ENCODE measurements around the gene SERGEF. TPM values are rescaled to one million over a fixed set of nuclear protein-coding genes. Genes with fewer than 3 reads are reported as not detected.
A peak's percentile ranks its signal among the peaks of the same experiment; 100 is the strongest.

The SERGEF gene
- total and polyA plus RNA-seq, 7 experiments from 2014 or later, result 35.0 to 93.5 (median 53.7) TPM

DNA sequence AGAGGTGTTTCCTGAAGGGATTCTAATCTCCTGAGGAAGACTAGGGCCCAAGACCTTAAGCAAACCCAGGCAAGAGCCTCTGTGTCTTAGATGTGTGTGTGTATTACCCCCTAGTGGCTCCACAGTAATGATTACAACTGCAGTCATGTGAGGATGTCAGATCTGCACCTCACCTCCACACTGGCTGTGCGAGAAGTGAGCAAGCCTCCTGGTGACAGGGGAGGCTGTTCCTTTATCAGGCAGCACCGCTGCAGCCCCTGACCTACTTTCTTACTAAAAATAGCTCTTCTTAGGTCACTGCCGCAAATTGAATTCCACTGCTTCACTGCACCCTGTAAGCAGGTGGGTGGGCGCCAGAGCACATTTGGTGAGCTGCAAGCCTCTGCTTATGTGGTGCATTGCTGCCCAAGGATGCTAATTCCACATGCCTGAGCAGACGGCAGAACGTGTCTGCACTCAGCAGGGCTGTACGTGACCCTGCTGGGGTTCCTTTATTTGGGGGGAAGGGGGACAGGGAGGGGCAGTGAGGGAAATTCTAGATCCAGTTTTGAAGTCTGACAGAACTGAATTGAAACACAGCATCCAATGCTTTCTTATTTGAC is 165.9 kb downstream of the SERGEF start:
- intact Hi-C loops (cut with micrococcal nuclease), result no loop called here
- H3K9me3 Mint-ChIP-seq, result no peaks in the 10 kb centered on the region
- H3K4me3 Mint-ChIP-seq, result no peak overlapping the region
- peaks cover 0 to 17% (median 0%) of the 10 kb centered on the region in 3 experiments for H3K36me3 ChIP-seq (ENCODE audit: control insufficient read depth in 2 of 3, insufficient read depth in 3 of 3, low read length in 3 of 3)
- peaks cover 0 to 2% (median 0%) of the 10 kb centered on the region in 7 donors for H3K4me1 Mint-ChIP-seq
- H3K27ac ChIP-seq (ENCODE audit: low read depth, low read length), result no peak overlapping the region
- no peaks in the 10 kb centered on the region for H3K9me3 ChIP-seq (ENCODE audit: control insufficient read depth in 2 of 3, low read length in 3 of 3)
- ChIA-PET CTCF (no interaction called here), POLR2A (no interaction called here)
- DNase-seq, result no peak
- H3K4me1 ChIP-seq (ENCODE audit: control insufficient read depth in 2 of 2, insufficient read depth in 2 of 2, low read length in 2 of 2), result no peaks in the 10 kb centered on the region
- no peak for ATAC-seq
- no peak overlapping the region for H3K4me3 ChIP-seq (ENCODE audit: low read length)
- H3K27ac Mint-ChIP-seq, result peak overlapping the region in 1 of 9 donors; percentile 21
- H3K27me3 Mint-ChIP-seq, result no peaks in the 10 kb centered on the region
- H3K27me3 ChIP-seq (ENCODE audit: control insufficient read depth in 2 of 2, insufficient read depth in 2 of 2, low read length in 2 of 2), result no peaks in the 10 kb centered on the region
- H3K36me3 Mint-ChIP-seq, result peaks cover 0 to 62% (median 45%) of the 10 kb centered on the region in 5 donors

GRCh38 chr11:17845431-17845881 is 167.4 kb downstream of the SERGEF start:
- Mint-ChIP-seq H3K36me3 (peaks cover 0 to 57% (median 37%) of the 10 kb centered on the region in 5 donors), H3K4me1 (peaks cover 0 to 3% (median 0%) of the 10 kb centered on the region in 7 donors), H3K9me3 (no peaks in the 10 kb centered on the region), H3K4me3 (no peak overlapping the region), H3K27ac (no peak overlapping the region), H3K27me3 (no peaks in the 10 kb centered on the region)
- H3K9me3 ChIP-seq (ENCODE audit: control insufficient read depth in 2 of 3, low read length in 3 of 3), result no peaks in the 10 kb centered on the region
- DNase-seq (no peak), ATAC-seq (no peak)
- intact Hi-C loops (cut with micrococcal nuclease), result no loop called here
- no peak overlapping the region for H3K4me3 ChIP-seq (ENCODE audit: low read length)
- ChIA-PET CTCF (no interaction called here), POLR2A (no interaction called here)
- no peaks in the 10 kb centered on the region for H3K27me3 ChIP-seq (ENCODE audit: control insufficient read depth in 2 of 2, insufficient read depth in 2 of 2, low read length in 2 of 2)
- no peaks in the 10 kb centered on the region for H3K4me1 ChIP-seq (ENCODE audit: control insufficient read depth in 2 of 2, insufficient read depth in 2 of 2, low read length in 2 of 2)
- H3K36me3 ChIP-seq (ENCODE audit: control insufficient read depth in 2 of 3, insufficient read depth in 3 of 3, low read length in 3 of 3), result peaks cover 0 to 17% (median 0%) of the 10 kb centered on the region in 3 experiments
- no peak overlapping the region for H3K27ac ChIP-seq (ENCODE audit: low read depth, low read length)

DNA sequence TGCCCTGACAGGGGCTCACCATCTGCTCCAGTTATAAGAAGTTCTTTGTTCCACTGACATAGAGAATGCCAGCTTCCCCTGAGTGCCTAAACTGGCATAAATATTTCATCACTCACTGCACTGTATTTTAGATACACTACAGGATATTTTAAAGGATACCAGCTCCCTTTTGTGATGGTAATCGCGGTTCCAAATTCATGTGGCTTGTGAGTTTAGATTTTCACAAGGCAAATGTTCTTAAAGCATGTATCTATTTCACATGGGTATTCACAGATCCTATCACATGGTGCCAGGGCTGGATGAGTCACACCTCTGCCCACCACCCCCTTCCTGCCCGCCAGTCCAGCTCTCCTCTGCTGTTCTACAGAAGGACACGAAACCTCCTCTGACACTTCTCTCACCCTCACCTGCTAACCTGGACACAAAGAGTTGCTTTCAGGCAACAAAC is 172.7 kb downstream of the SERGEF start:
- DNase-seq, result no peak
- intact Hi-C loops (cut with micrococcal nuclease), result no loop called here

GRCh38 chr11:17839450-17839849 is 173.4 kb downstream of the SERGEF start:
- Histone ChIP-seq H3K4me3 (ENCODE audit: low read length) (no peak overlapping the region), H3K4me1 (ENCODE audit: control insufficient read depth in 2 of 2, insufficient read depth in 2 of 2, low read length in 2 of 2) (no peaks in the 10 kb centered on the region), H3K27me3 (ENCODE audit: control insufficient read depth in 2 of 2, insufficient read depth in 2 of 2, low read length in 2 of 2) (no peaks in the 10 kb centered on the region), H3K27ac (ENCODE audit: low read depth, low read length) (no peak overlapping the region), H3K9me3 (ENCODE audit: control insufficient read depth in 2 of 3, low read length in 3 of 3) (no peaks in the 10 kb centered on the region), H3K36me3 (ENCODE audit: control insufficient read depth in 2 of 3, insufficient read depth in 3 of 3, low read length in 3 of 3) (peaks cover 0 to 5% (median 0%) of the 10 kb centered on the region in 3 experiments)
- H3K27ac Mint-ChIP-seq, result no peak overlapping the region
- peaks cover 0 to 1% (median 0%) of the 10 kb centered on the region in 11 donors for H3K9me3 Mint-ChIP-seq
- intact Hi-C loops (cut with micrococcal nuclease), result no loop called here
- H3K4me3 Mint-ChIP-seq, result no peak overlapping the region
- DNase-seq (no peak), ATAC-seq (no peak)
- H3K4me1 Mint-ChIP-seq, result peaks cover 0 to 6% (median 0%) of the 10 kb centered on the region in 7 donors
- peaks cover 0 to 49% (median 27%) of the 10 kb centered on the region in 5 donors for H3K36me3 Mint-ChIP-seq
- no peaks in the 10 kb centered on the region for H3K27me3 Mint-ChIP-seq
- CTCF ChIA-PET, result no interaction called here
- POLR2A ChIA-PET, result no interaction called here

More for the DNA sequence above, 172.7 kb downstream of the SERGEF start:
- H3K9me3 Mint-ChIP-seq, result peaks cover 0 to 1% (median 0%) of the 10 kb centered on the region in 11 donors
- ATAC-seq, result no peak
- Histone ChIP-seq H3K9me3 (ENCODE audit: control insufficient read depth in 2 of 3, low read length in 3 of 3) (no peaks in the 10 kb centered on the region), H3K36me3 (ENCODE audit: control insufficient read depth in 2 of 3, insufficient read depth in 3 of 3, low read length in 3 of 3) (peaks cover 0 to 5% (median 0%) of the 10 kb centered on the region in 3 experiments), H3K4me1 (ENCODE audit: control insufficient read depth in 2 of 2, insufficient read depth in 2 of 2, low read length in 2 of 2) (no peaks in the 10 kb centered on the region), H3K4me3 (ENCODE audit: low read length) (no peak overlapping the region), H3K27ac (ENCODE audit: low read depth, low read length) (no peak overlapping the region), H3K27me3 (ENCODE audit: control insufficient read depth in 2 of 2, insufficient read depth in 2 of 2, low read length in 2 of 2) (no peaks in the 10 kb centered on the region)
- POLR2A ChIA-PET, result no interaction called here
- H3K27me3 Mint-ChIP-seq, result no peaks in the 10 kb centered on the region
- CTCF ChIA-PET, result no interaction called here
- peaks cover 0 to 7% (median 0%) of the 10 kb centered on the region in 7 donors for H3K4me1 Mint-ChIP-seq
- H3K36me3 Mint-ChIP-seq, result peaks cover 0 to 46% (median 27%) of the 10 kb centered on the region in 5 donors
- H3K4me3 Mint-ChIP-seq, result peak overlapping the region in 1 of 10 donors; percentile 15
- no peak overlapping the region for H3K27ac Mint-ChIP-seq

GRCh38 chr11:17838102-17838501 is 174.7 kb downstream of the SERGEF start:
- Mint-ChIP-seq H3K27ac (no peak overlapping the region), H3K27me3 (no peaks in the 10 kb centered on the region), H3K4me3 (peak overlapping the region in 1 of 10 donors; percentile 13), H3K9me3 (peaks cover 0 to 1% (median 0%) of the 10 kb centered on the region in 11 donors), H3K36me3 (peaks cover 0 to 44% (median 30%) of the 10 kb centered on the region in 5 donors), H3K4me1 (peaks cover 0 to 6% (median 0%) of the 10 kb centered on the region in 7 donors)
- H3K9me3 ChIP-seq (ENCODE audit: control insufficient read depth in 2 of 3, low read length in 3 of 3), result no peaks in the 10 kb centered on the region
- no peaks in the 10 kb centered on the region for H3K36me3 ChIP-seq (ENCODE audit: control insufficient read depth in 2 of 3, insufficient read depth in 3 of 3, low read length in 3 of 3)
- ChIA-PET POLR2A (no interaction called here), CTCF (no interaction called here)
- no peaks in the 10 kb centered on the region for H3K27me3 ChIP-seq (ENCODE audit: control insufficient read depth in 2 of 2, insufficient read depth in 2 of 2, low read length in 2 of 2)
- DNase-seq (no peak), ATAC-seq (no peak)
- H3K27ac ChIP-seq (ENCODE audit: low read depth, low read length), result no peak overlapping the region
- H3K4me1 ChIP-seq (ENCODE audit: control insufficient read depth in 2 of 2, insufficient read depth in 2 of 2, low read length in 2 of 2), result no peaks in the 10 kb centered on the region
- intact Hi-C loops (cut with micrococcal nuclease), result no loop called here
- no peak overlapping the region for H3K4me3 ChIP-seq (ENCODE audit: low read length)

DNA sequence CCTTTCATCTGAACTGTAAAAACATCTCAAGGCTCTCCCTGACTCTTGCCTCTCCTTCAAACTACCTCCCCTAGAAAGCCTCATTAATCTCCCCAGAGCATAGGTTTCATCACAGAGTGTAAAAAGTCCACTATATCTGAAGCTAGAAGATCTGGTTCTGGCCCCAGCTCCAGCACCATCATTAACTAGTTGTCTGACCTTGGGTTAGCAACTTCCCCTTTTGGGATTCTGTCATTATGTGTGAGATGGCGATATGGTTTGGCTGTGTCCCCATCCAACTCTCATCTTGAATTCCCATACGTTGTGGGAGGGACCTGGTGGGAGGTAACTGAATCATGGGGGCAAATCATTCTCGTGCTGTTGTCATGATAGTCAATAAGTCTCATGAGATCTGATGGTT is 181.0 kb downstream of the SERGEF start:
- intact Hi-C loops (cut with micrococcal nuclease), result no loop called here
- POLR2A ChIA-PET, result no interaction called here
- Histone ChIP-seq H3K4me1 (ENCODE audit: control insufficient read depth in 2 of 2, insufficient read depth in 2 of 2, low read length in 2 of 2) (no peaks in the 10 kb centered on the region), H3K27ac (ENCODE audit: low read depth, low read length) (no peak overlapping the region), H3K4me3 (ENCODE audit: low read length) (no peak overlapping the region), H3K27me3 (ENCODE audit: control insufficient read depth in 2 of 2, insufficient read depth in 2 of 2, low read length in 2 of 2) (no peaks in the 10 kb centered on the region), H3K9me3 (ENCODE audit: control insufficient read depth in 2 of 3, low read length in 3 of 3) (no peaks in the 10 kb centered on the region), H3K36me3 (ENCODE audit: control insufficient read depth in 2 of 3, insufficient read depth in 3 of 3, low read length in 3 of 3) (no peaks in the 10 kb centered on the region)
- DNase-seq, result no peak
- Mint-ChIP-seq H3K4me3 (no peak overlapping the region), H3K27ac (no peak overlapping the region), H3K36me3 (peaks cover 0 to 56% (median 40%) of the 10 kb centered on the region in 5 donors), H3K9me3 (no peaks in the 10 kb centered on the region), H3K27me3 (no peaks in the 10 kb centered on the region), H3K4me1 (peaks cover 0 to 2% (median 0%) of the 10 kb centered on the region in 7 donors)
- ATAC-seq, result no peak
- CTCF ChIA-PET, result no interaction called here

DNA sequence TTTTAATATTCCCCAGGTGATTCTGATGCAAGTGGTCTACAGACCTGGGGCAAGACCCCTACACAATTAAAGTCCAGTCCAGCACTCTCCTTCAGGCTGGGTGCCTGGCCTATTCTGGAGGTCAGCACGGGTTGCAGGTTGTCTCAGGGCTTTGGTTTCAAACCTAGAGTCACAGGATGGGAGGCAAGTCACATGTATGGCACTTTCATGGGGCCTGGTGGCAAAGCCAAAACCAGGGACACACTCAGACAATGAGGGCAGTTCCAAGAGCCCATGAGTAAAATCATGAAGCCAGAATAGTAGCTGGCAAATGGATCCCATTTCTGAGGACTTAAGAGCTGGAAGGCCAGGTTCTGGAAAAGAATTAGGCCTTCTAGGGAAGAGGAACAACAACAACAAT is 181.6 kb downstream of the SERGEF start:
- peaks cover 0 to 2% (median 0%) of the 10 kb centered on the region in 7 donors for H3K4me1 Mint-ChIP-seq
- CTCF ChIA-PET, result no interaction called here
- H3K27me3 ChIP-seq (ENCODE audit: control insufficient read depth in 2 of 2, insufficient read depth in 2 of 2, low read length in 2 of 2), result no peaks in the 10 kb centered on the region
- H3K27me3 Mint-ChIP-seq, result no peaks in the 10 kb centered on the region
- H3K4me3 ChIP-seq (ENCODE audit: low read length), result no peak overlapping the region
- ATAC-seq, result no peak
- H3K9me3 Mint-ChIP-seq, result no peaks in the 10 kb centered on the region
- H3K27ac Mint-ChIP-seq, result no peak overlapping the region
- DNase-seq, result no peak
- no peaks in the 10 kb centered on the region for H3K4me1 ChIP-seq (ENCODE audit: control insufficient read depth in 2 of 2, insufficient read depth in 2 of 2, low read length in 2 of 2)
- H3K36me3 Mint-ChIP-seq, result peaks cover 0 to 53% (median 44%) of the 10 kb centered on the region in 5 donors
- H3K36me3 ChIP-seq (ENCODE audit: control insufficient read depth in 2 of 3, insufficient read depth in 3 of 3, low read length in 3 of 3), result no peaks in the 10 kb centered on the region
- H3K9me3 ChIP-seq (ENCODE audit: control insufficient read depth in 2 of 3, low read length in 3 of 3), result no peaks in the 10 kb centered on the region
- H3K27ac ChIP-seq (ENCODE audit: low read depth, low read length), result no peak overlapping the region
- H3K4me3 Mint-ChIP-seq, result no peak overlapping the region
- POLR2A ChIA-PET, result no interaction called here
- intact Hi-C loops (cut with micrococcal nuclease), result no loop called here
